DOHH2 (cell line): Measurements from ENCODE around the gene PLEKHH3.

Experiments
- CTCF ChIP-seq: fragments of 200-600 bp; sonication (generic); IDR thresholded peaks from one replicate; pipeline ENCODE4 v1.5.1; 2014; ENCODE audit warnings: antibody characterized with exemption, mild to moderate bottlenecking, low read depth, low read length; ENCODE audit not compliant: poor library complexity, severe bottlenecking
- EZH2phosphoT487 ChIP-seq: fragments of 200-600 bp; sonication (generic); IDR thresholded peaks from 2 replicates; pipeline ENCODE4 v1.6.1; 2017; ENCODE audit warnings: borderline replicate concordance, mild to moderate bottlenecking, antibody characterized with exemption, low read length, moderate library complexity, mixed read lengths

- TF ChIP-seq CTCF (no peak), EZH2phosphoT487 (no peak)
Measured at GRCh38 chr17:42677921-42678781, 1.4 kb upstream of the PLEKHH3 start.
